H1 (cell line): Measurements from ENCODE around the gene KIZ. TPM values are rescaled to one million over a fixed set of nuclear protein-coding genes. Genes with fewer than 3 reads are reported as not detected.

Source experiments
- ATF2 ChIP-seq: IDR thresholded peaks from 2 replicates; pipeline ENCODE4 v1.6.1; 2012; ENCODE audit warnings: low read length, inconsistent platforms
- CHD7 ChIP-seq: fragments of 300-600 bp; sonication (generic); IDR thresholded peaks from 2 replicates; pipeline ENCODE4 v1.7.1; 2012; ENCODE audit warnings: low read length, moderate library complexity, mild to moderate bottlenecking, inconsistent platforms; ENCODE audit not compliant: insufficient replicate concordance
- GTF2F1 ChIP-seq: IDR thresholded peaks from 2 replicates; pipeline ENCODE4 v1.6.1; 2012; ENCODE audit warnings: low read depth, low read length, improper control_type of control experiment, borderline replicate concordance
- TEAD4 ChIP-seq: IDR thresholded peaks from 2 replicates; pipeline ENCODE4 v1.6.1; 2012; ENCODE audit warnings: low read depth, low read length, inconsistent platforms, mixed read lengths
- polyA plus RNA-seq, 7 experiments: library from polyadenylated mRNA; depleted of rRNA in 3 of 7; stranded (reverse) in 5 of 7; unstranded in 2 of 7; fragments of >200 nt in 5 of 7; fragments of 200-250 nt in 2 of 7; gene quantifications; 1 replicate in 5 of 7; 2 replicates in 1 of 7; 4 replicates in 1 of 7; pipeline versions ENCODE4 v1.2.1 to v1.2.3, GENCODE V29; 2011 to 2013; ENCODE audit warnings: missing spikeins in 2 of 7, mixed read lengths in 2 of 7
- total RNA-seq: library from RNA; stranded (reverse); fragmentation: NEBNext Ultra II Directional; extraction: Animal tissue kit (Norgen Biotek cat#: 25700); gene quantifications from 2 replicates; pipeline ENCODE4 v1.2.1, GENCODE V29; 2021

The KIZ gene
- total and polyA plus RNA-seq, 2 of the 8 experiments (the other 6 are each of a cell fraction or from before 2014, with no cell fraction given) = 13.0 to 51.7 TPM

DNA sequence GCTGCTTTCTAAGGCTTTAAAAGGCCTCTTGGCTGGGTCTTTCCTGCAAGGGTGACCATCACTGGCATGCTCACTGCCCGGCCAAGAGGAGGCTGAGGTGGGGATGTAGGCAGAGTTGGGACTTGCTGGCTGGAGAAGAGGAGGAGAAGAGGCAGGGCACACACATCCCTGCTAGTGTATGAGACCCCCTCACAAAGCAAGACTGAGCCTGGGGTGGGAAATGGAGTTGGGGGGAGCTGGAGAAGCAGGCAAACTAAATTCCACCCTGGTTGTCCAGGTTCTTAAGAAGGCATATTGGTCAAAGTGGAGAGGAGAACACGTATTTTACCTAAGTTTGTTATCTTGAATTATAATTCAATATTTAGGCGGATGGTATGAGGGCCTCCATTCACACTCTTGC, 1.7 kb upstream of the KIZ start (continued):
- no peak for TF ChIP-seq ATF2
- no peak for TF ChIP-seq TEAD4
- TF ChIP-seq GTF2F1 = no peak
- TF ChIP-seq CHD7 = no peak
